Uterus (tissue), 4 donors: ENCODE data around the gene KRTDAP. TPM values are rescaled to one million over a fixed set of nuclear protein-coding genes. Genes with fewer than 3 reads are reported as not detected.

Experiments used
- DNase-seq, 2 donors: peaks; one replicate each; pipeline ENCODE4 v3.0.0-alpha.2; 2019 to 2020
- H3K27ac ChIP-seq, 2 donors: fragments of 200-600 bp; sonication (generic); 1 replicate in 1 of 2; 2 replicates in 1 of 2; pipeline ENCODE4 v1.5.1; 2016 to 2018
- H3K27me3 ChIP-seq, 2 donors: fragments of 200-600 bp; sonication (generic); one replicate each; pipeline ENCODE4 v1.5.1; 2018 to 2019; ENCODE audit warnings: control low read depth in 1 of 2
- H3K36me3 ChIP-seq, 2 donors: fragments of 200-600 bp; sonication (generic); one replicate each; pipeline ENCODE4 v1.5.1; 2019; ENCODE audit warnings: control low read depth in 1 of 2
- H3K4me1 ChIP-seq, 2 donors: fragments of 200-600 bp; sonication (generic); one replicate each; pipeline ENCODE4 v1.5.1; 2018 to 2019; ENCODE audit warnings: control low read depth in 1 of 2
- H3K4me3 ChIP-seq, 2 donors: fragments of 200-600 bp; sonication (generic); 1 replicate in 1 of 2; 2 replicates in 1 of 2; pipeline ENCODE4 v1.5.1; 2018 to 2019; ENCODE audit warnings: mild to moderate bottlenecking in 1 of 2
- H3K9me3 ChIP-seq, 2 donors: fragments of 200-600 bp; sonication (generic); one replicate each; pipeline ENCODE4 v1.5.1; 2019; ENCODE audit warnings: control low read depth in 1 of 2
- CTCF ChIP-seq, 4 experiments: fragments of 200-600 bp in 2 of 4; fragments of 450-650 bp in 2 of 4; sonication (generic) in 2 of 4; IDR thresholded peaks; one replicate each; pipeline ENCODE4 v1.5.1; 2016 to 2019; ENCODE audit warnings: antibody characterized with exemption in 4 of 4, mild to moderate bottlenecking in 2 of 4, moderate library complexity in 1 of 4
- POLR2A ChIP-seq, 2 donors: fragments of 450-650 bp; IDR thresholded peaks; one replicate each; pipeline ENCODE4 v1.6.1; 2016; ENCODE audit warnings: antibody characterized with exemption in 2 of 2, mild to moderate bottlenecking in 1 of 2, moderate library complexity in 1 of 2
- intact Hi-C: fragments of 100-400 bp; cut with DNase I; formaldehyde crosslinking; loops from one replicate; pipeline ENCODE4 v1.15.1; 2023; ENCODE audit warnings: low total_unique reads
- total RNA-seq, 4 donors: library from RNA; depleted of rRNA in 3 of 4; stranded (reverse); fragments of >200 nt in 3 of 4; gene quantifications; one replicate each; pipeline versions ENCODE4 v1.1.0 to v1.2.4, GENCODE V29; 2014 to 2023
- donor health status: DM: yes; HTN: yes; CAD: no.

Gene KRTDAP
- total RNA-seq, 4 donors from 2014 or later, result not detected

- TF ChIP-seq POLR2A (IDR thresholded peaks at IDR 0.05), result no peak
- no peak for TF ChIP-seq CTCF (IDR thresholded peaks at IDR 0.05)
- H3K9me3 ChIP-seq, result no peaks in the 10 kb centered on the region
- no peaks in the 10 kb centered on the region for H3K27me3 ChIP-seq
- no peaks in the 10 kb centered on the region for H3K4me1 ChIP-seq
- H3K36me3 ChIP-seq, result no peaks in the 10 kb centered on the region
- no peak overlapping the region for H3K4me3 ChIP-seq
- no peak for DNase-seq
- intact Hi-C loops, result no loop called here
- H3K27ac ChIP-seq, result no peak overlapping the region
Measured at GRCh38 chr19:35458731-35459391, 31.4 kb downstream of the KRTDAP start.

DNA sequence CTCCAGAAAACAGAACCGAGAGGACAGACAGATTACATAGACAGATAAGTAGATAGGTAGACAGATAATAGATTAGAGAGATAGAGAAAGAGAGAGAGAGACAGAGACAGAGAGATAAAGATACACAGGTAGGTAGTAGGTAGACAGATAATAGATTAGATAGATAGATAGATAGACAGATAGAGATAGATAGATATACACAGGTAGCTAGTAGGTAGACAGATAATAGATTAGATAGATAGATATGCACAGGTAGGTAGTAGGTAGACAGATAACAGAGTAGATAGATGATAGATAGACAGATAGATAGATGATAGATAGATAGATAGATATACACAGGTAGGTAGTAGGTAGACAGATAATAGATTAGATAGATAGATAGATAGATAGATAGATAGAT lies 32.1 kb downstream of the KRTDAP start:
- Histone ChIP-seq H3K4me3 (no peak overlapping the region), H3K27ac (no peak overlapping the region), H3K36me3 (no peaks in the 10 kb centered on the region), H3K9me3 (no peaks in the 10 kb centered on the region), H3K27me3 (no peaks in the 10 kb centered on the region), H3K4me1 (no peaks in the 10 kb centered on the region)
- TF ChIP-seq POLR2A (IDR thresholded peaks at IDR 0.05) (no peak), CTCF (IDR thresholded peaks at IDR 0.05) (no peak)
- DNase-seq, result no peak
- intact Hi-C loops, result no loop called here

- TF ChIP-seq CTCF (IDR thresholded peaks at IDR 0.05), result no peak
- no peak for TF ChIP-seq POLR2A (IDR thresholded peaks at IDR 0.05)
- no peak for DNase-seq
- Histone ChIP-seq H3K27me3 (no peaks in the 10 kb centered on the region), H3K4me1 (no peaks in the 10 kb centered on the region), H3K27ac (no peak overlapping the region), H3K4me3 (no peak overlapping the region), H3K9me3 (no peaks in the 10 kb centered on the region), H3K36me3 (no peaks in the 10 kb centered on the region)
- intact Hi-C loops, result no loop called here
Measured at GRCh38 chr19:35457173-35457572, 33.1 kb downstream of the KRTDAP start.

GRCh38 chr19:35455616-35456201 lies 34.6 kb downstream of the KRTDAP start:
- DNase-seq, result no peak
- intact Hi-C loops, result no loop called here
- no peaks in the 10 kb centered on the region for H3K36me3 ChIP-seq
- H3K27ac ChIP-seq, result no peak overlapping the region
- no peaks in the 10 kb centered on the region for H3K27me3 ChIP-seq
- TF ChIP-seq POLR2A (IDR thresholded peaks at IDR 0.05), result no peak
- no peak for TF ChIP-seq CTCF (IDR thresholded peaks at IDR 0.05)
- no peaks in the 10 kb centered on the region for H3K9me3 ChIP-seq
- H3K4me1 ChIP-seq, result no peaks in the 10 kb centered on the region
- H3K4me3 ChIP-seq, result no peak overlapping the region

GRCh38 chr19:35454663-35455062 lies 35.6 kb downstream of the KRTDAP start:
- no peak overlapping the region for H3K27ac ChIP-seq
- no peaks in the 10 kb centered on the region for H3K36me3 ChIP-seq
- no peaks in the 10 kb centered on the region for H3K27me3 ChIP-seq
- intact Hi-C loops, result no loop called here
- no peak for DNase-seq
- no peaks in the 10 kb centered on the region for H3K9me3 ChIP-seq
- no peak overlapping the region for H3K4me3 ChIP-seq
- no peaks in the 10 kb centered on the region for H3K4me1 ChIP-seq
- no peak for TF ChIP-seq CTCF (IDR thresholded peaks at IDR 0.05)
- TF ChIP-seq POLR2A (IDR thresholded peaks at IDR 0.05), result no peak
